GM18867 (cell line): ENCODE results near the gene CNTROB.
A peak's percentile ranks its signal among the peaks of the same experiment; 100 is the strongest.

Source experiments
- ATAC-seq: cut with Tn5 transposase; IDR thresholded peaks from one replicate; pipeline ENCODE4 v1.9.1; 2021; ENCODE audit warnings: mild to moderate bottlenecking, moderate library complexity; ENCODE audit not compliant: unreplicated experiment

Gene CNTROB

GRCh38 chr17:7982173-7982572, 50.2 kb downstream of the CNTROB start:
- ATAC-seq, result no peak

- ATAC-seq, result no peak
These were observed 50.7 kb downstream of the CNTROB start for GRCh38 chr17:7982666-7983065.

DNA sequence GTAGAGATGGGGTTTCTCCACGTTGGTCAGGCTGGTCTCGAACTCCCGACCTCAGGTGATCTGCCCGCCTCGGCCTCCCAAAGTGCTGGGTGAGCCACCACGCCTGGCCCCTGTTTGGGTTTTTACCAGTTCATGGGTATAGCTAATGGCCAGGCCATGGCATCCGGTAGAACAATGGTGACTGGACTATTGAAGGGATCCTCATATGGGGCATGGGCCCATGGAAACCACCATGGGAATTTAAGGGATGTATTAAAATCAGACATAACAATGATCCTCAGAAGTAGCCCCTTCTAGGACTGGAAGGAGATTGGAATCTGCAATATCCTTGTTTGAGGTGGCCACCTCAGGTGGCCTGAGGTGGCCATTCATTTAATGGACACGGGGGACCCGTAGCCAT, 52.9 kb downstream of the CNTROB start:
- no peak for ATAC-seq

DNA sequence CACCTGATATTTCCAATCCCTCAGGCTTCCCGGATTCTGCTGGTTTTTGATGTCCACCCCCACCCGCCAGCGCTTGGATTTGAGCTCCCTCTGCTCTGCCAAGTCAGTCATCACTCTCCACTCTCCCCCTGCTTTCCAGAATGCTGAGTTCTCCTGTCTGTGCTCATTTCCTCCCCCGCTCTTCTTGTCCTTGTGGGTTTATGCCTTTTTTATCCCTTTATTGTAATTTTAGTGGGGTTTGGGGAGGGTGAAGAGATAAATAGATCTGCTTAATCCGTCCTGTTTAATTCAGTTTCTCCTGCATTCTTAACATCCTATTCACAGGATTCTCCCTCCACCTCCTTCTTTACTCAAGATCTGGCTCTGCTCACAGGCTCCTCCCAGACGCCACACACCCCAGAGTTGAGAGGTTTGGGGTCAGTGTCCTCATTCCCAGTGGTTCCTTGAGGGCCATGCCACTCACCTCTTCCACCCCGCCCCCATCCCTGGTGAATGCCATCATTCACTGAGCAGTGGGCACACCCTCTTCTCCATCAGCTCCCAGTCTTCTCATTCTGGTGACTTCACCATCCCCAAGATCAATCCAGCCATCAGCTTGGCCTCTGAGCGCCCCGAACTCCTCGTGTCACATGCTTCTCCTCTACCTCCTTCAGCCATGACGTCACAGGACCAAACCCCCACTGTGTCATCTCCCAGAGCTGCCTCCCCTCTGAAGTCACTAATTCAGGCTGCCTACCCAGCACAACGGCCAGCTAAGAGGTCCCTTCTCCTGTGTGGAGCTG, 55.3 kb downstream of the CNTROB start:
- ATAC-seq, result no peak

- no peak for ATAC-seq
These were observed 56.8 kb downstream of the CNTROB start for GRCh38 chr17:7988750-7989178.

GRCh38 chr17:7989781-7990655, 58.0 kb downstream of the CNTROB start:
- ATAC-seq, result peak; percentile 71

- ATAC-seq, result no peak
These were observed 60.5 kb downstream of the CNTROB start for GRCh38 chr17:7992516-7992915.

- ATAC-seq, result no peak
These were observed 60.9 kb downstream of the CNTROB start for GRCh38 chr17:7992924-7993323.

- no peak for ATAC-seq
These were observed 62.1 kb downstream of the CNTROB start for GRCh38 chr17:7993972-7994589.

GRCh38 chr17:7995724-7996123, 63.7 kb downstream of the CNTROB start:
- ATAC-seq, result no peak

- no peak for ATAC-seq
These were observed 65.2 kb downstream of the CNTROB start for GRCh38 chr17:7997186-7997585.
